ENCODE data around the gene ITGAE. TPM values are rescaled to one million over a fixed set of nuclear protein-coding genes. Genes with fewer than 3 reads are reported as not detected.

The ITGAE gene
- total RNA-seq (10 to 100 TPM; 13.8 to 23.6 (median 17.4) TPM), polyA plus RNA-seq (10 to 100 TPM; 33.8 to 47.8 (median 35.5) TPM)
- long read RNA-seq, donor 1, transcript ITGAE-207 (4 exons, 672 nt), result major isoform, 7 of 7 reads
- long read RNA-seq, donor 1, partial matches to known transcripts, result 0 of 7 reads
- long read RNA-seq, donor 1, other reads (novel, unspliced or antisense), result 0 of 7 reads
- long read RNA-seq, donor 2, transcript ITGAE-207 (4 exons, 672 nt), result major isoform, 16 of 17 reads
- long read RNA-seq, donor 2, partial matches to known transcripts, result 1 of 17 reads
- long read RNA-seq, donor 2, other reads (novel, unspliced or antisense), result 0 of 17 reads

GRCh38 chr17:3800362-3801271, at the start of gene ITGAE:
TSS of gene ITGAE (minus strand) at chr17:3801188. CDS start at chr17:3801144, 44 bp downstream.
- no peak within 1 kb of the TSS for H3K4me3 ChIP-seq
- H3K4me1 ChIP-seq, result no peaks in the 10 kb centered on the region
- WGBS, 3 donors, result 75 to 82% (median 81%) methylated on average over 14 to 17 of the region's 17 CpGs
- intact Hi-C loops (cut with DNase I), result no loop called here
- ATAC-seq (no peak), DNase-seq (no peak)
- H3K36me3 ChIP-seq (ENCODE audit: insufficient read depth in 1 of 2, low read depth in 1 of 2), result peaks cover 0 to 11% of the 10 kb centered on the region in 2 donors
- no peaks in the 10 kb centered on the region for H3K9me3 ChIP-seq
- TF ChIP-seq CTCF (IDR thresholded peaks at IDR 0.05), result no peak
- H3K27ac ChIP-seq, result no peak within 1 kb of the TSS
- no peaks in the 10 kb centered on the region for H3K27me3 ChIP-seq (ENCODE audit: insufficient read depth in 3 of 3, low read length in 2 of 3)

GRCh38 chr17:3848229-3848835, 47.3 kb upstream of the ITGAE start:
- Histone ChIP-seq H3K4me3 (no peak overlapping the region), H3K4me1 (peaks cover 13% of the 10 kb centered on the region), H3K36me3 (ENCODE audit: insufficient read depth in 1 of 2, low read depth in 1 of 2) (peaks cover 0 to 12% of the 10 kb centered on the region in 2 donors), H3K27ac (no peak overlapping the region), H3K27me3 (ENCODE audit: insufficient read depth in 3 of 3, low read length in 2 of 3) (peaks cover 0 to 5% (median 0%) of the 10 kb centered on the region in 3 donors), H3K9me3 (no peaks in the 10 kb centered on the region)
- no peak for ATAC-seq
- no peak for TF ChIP-seq CTCF (IDR thresholded peaks at IDR 0.05)
- WGBS, 3 donors, result 85 to 90% (median 86%) methylated on average over 9 of the region's 9 CpGs
- intact Hi-C loops (cut with DNase I), result no loop called here
- DNase-seq, result no peak

- intact Hi-C loops (cut with DNase I), result loop anchor here in 1 of 2 donors (2.0 kb wide), 1 partner anchor 110 kb away; no protein-coding TSS in a partner anchor
- no peak for TF ChIP-seq CTCF (IDR thresholded peaks at IDR 0.05)
- Histone ChIP-seq H3K4me1 (peaks cover 13% of the 10 kb centered on the region), H3K4me3 (no peak overlapping the region), H3K36me3 (ENCODE audit: insufficient read depth in 1 of 2, low read depth in 1 of 2) (peaks cover 0 to 23% of the 10 kb centered on the region in 2 donors), H3K27ac (no peak overlapping the region), H3K9me3 (no peaks in the 10 kb centered on the region), H3K27me3 (ENCODE audit: insufficient read depth in 3 of 3, low read length in 2 of 3) (peaks cover 0 to 5% (median 0%) of the 10 kb centered on the region in 3 donors)
- 91 to 94% (median 93%) methylated on average over 9 of the region's 9 CpGs for WGBS, 3 donors
- ATAC-seq (no peak), DNase-seq (no peak)
Observed at GRCh38 chr17:3847165-3847670, 46.2 kb upstream of the ITGAE start.

GRCh38 chr17:3846437-3847164, 45.6 kb upstream of the ITGAE start:
- Histone ChIP-seq H3K9me3 (no peaks in the 10 kb centered on the region), H3K27me3 (ENCODE audit: insufficient read depth in 3 of 3, low read length in 2 of 3) (peaks cover 0 to 3% (median 0%) of the 10 kb centered on the region in 3 donors), H3K4me3 (peak overlapping the region; percentile 96), H3K27ac (peak overlapping the region; percentile 94), H3K4me1 (peaks cover 13% of the 10 kb centered on the region), H3K36me3 (ENCODE audit: insufficient read depth in 1 of 2, low read depth in 1 of 2) (peaks cover 0 to 29% of the 10 kb centered on the region in 2 donors)
- WGBS, 3 donors, result 41 to 47% (median 44%) methylated on average over 17 of the region's 17 CpGs
- intact Hi-C loops (cut with DNase I), result loop anchor here in 1 of 2 donors (2.0 kb wide), 1 partner anchor 110 kb away; no protein-coding TSS in a partner anchor
- no peak for DNase-seq
- TF ChIP-seq CTCF (IDR thresholded peaks at IDR 0.05), result no peak
- ATAC-seq, result no peak
